ENCODE results near the gene B3GALT6. TPM values are rescaled to one million over a fixed set of nuclear protein-coding genes. Genes with fewer than 3 reads are reported as not detected.

Gene B3GALT6
- 10 to 100 TPM in 3 of 4 donors, 1 to 10 TPM in 1; 1.8 to 23.5 (median 17.6) TPM for total RNA-seq

DNA sequence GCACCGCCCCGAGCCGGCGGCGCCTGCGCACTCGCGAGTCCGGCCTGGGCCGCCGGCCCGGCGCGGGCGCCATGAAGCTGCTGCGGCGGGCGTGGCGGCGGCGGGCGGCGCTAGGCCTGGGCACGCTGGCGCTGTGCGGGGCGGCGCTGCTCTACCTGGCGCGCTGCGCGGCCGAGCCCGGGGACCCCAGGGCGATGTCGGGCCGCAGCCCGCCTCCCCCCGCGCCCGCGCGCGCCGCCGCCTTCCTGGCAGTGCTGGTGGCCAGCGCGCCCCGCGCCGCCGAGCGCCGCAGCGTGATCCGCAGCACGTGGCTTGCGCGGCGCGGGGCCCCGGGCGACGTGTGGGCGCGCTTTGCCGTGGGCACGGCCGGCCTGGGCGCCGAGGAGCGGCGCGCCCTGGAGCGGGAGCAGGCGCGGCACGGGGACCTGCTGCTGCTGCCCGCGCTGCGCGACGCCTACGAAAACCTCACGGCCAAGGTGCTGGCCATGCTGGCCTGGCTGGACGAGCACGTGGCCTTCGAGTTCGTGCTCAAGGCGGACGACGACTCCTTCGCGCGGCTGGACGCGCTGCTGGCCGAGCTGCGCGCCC lies at the start of gene B3GALT6:
Gene B3GALT6, plus strand, starts transcription at position 30 of the 588 bp plus-strand sequence. Its CDS starts 42 bp downstream, at position 72.
- TF ChIP-seq POLR2A (IDR thresholded peaks at IDR 0.05): peak in 1 of 2 donors; percentile 40
- TF ChIP-seq, protein P1, sequence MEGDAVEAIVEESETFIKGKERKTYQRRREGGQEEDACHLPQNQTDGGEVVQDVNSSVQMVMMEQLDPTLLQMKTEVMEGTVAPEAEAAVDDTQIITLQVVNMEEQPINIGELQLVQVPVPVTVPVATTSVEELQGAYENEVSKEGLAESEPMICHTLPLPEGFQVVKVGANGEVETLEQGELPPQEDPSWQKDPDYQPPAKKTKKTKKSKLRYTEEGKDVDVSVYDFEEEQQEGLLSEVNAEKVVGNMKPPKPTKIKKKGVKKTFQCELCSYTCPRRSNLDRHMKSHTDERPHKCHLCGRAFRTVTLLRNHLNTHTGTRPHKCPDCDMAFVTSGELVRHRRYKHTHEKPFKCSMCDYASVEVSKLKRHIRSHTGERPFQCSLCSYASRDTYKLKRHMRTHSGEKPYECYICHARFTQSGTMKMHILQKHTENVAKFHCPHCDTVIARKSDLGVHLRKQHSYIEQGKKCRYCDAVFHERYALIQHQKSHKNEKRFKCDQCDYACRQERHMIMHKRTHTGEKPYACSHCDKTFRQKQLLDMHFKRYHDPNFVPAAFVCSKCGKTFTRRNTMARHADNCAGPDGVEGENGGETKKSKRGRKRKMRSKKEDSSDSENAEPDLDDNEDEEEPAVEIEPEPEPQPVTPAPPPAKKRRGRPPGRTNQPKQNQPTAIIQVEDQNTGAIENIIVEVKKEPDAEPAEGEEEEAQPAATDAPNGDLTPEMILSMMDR (IDR thresholded peaks at IDR 0.05): peak in 1 of 4 experiments; percentile 1
- H3K4me1 ChIP-seq: peaks cover 0 to 32% of the 10 kb centered on the region in 2 donors
- intact Hi-C loops (cut with DNase I; ENCODE audit: low total_unique reads): loop anchor here (10.0 kb wide), 1 partner anchor 258 kb away; no protein-coding TSS in a partner anchor
- H3K9me3 ChIP-seq: no peaks in the 10 kb centered on the region
- no peaks in the 10 kb centered on the region for H3K27me3 ChIP-seq
- no peak for DNase-seq
- H3K36me3 ChIP-seq: no peaks in the 10 kb centered on the region
- H3K4me3 ChIP-seq: peak within 1 kb of the TSS; percentile 67 to 98
- H3K27ac ChIP-seq: peak within 1 kb of the TSS; percentile 70 to 93

DNA sequence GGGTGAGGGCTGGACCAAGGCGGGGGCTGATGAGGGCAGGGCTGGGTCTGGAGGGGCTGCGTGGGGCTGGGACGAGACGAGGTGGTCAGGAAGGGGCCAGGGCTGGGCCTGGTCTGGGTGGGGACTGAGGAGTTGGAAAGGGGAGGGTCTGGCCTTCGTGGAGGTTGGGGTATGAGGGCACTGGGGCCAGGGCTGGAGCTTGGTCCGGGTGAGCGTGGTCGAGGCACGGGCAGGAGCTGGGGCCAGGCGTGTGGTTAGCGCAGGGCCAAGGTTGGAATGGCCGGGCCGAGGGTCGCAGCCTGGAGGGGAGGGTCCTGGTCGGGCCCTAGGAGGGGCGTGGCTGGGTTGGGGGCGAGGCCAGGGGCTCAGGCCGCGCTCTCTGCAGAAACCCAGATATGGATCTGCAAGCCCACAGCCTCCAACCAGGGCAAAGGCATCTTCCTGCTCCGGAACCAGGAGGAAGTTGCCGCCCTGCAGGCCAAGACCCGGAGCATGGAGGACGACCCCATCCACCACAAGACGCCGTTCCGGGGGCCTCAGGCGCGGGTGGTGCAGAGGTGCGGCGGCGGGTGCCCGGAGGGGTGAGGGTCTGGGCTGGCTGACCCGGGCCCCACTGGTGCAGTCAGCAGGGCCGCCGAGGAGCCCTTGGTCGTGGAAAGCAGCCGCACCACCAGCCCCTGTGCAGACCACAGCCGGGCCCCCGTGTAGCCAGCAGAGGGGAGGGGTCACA lies 49.4 kb upstream of the B3GALT6 start:
- no peak for TF ChIP-seq POLR2A (IDR thresholded peaks at IDR 0.05)
- TF ChIP-seq, protein P1 (IDR thresholded peaks at IDR 0.05): no peak
- H3K9me3 ChIP-seq: no peaks in the 10 kb centered on the region
- no peaks in the 10 kb centered on the region for H3K4me1 ChIP-seq
- no peak overlapping the region for H3K27ac ChIP-seq
- intact Hi-C loops (cut with DNase I; ENCODE audit: low total_unique reads): no loop called here
- DNase-seq: no peak
- H3K36me3 ChIP-seq: no peaks in the 10 kb centered on the region
- H3K4me3 ChIP-seq: no peak overlapping the region
- H3K27me3 ChIP-seq: no peaks in the 10 kb centered on the region

DNA sequence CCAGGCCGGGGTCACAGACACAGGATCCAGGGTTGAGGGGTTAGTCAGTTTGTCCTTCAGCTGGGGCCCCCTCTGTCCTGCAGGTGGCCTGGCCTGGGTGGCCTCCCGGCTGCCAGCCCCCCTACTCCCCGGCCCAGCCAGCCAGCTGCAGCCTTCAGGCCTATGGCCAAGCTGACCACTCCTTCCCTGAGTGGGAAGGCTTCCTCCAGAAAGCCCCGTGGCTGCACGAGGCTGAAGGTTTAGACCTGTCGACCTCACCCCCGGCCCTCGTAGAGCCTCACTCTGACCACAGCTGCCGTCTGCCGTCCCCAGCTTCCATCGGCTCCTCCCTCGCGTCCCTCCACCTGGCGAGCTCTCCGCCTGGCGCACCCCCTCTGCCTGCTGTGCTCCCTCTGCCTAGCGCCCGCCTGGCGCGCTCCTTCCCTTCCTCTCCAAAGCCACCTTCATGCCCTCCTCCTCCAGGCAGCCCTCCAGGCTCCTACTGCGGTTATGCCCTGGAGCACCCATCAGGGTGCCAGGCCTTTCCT lies 48.8 kb upstream of the B3GALT6 start:
- intact Hi-C loops (cut with DNase I; ENCODE audit: low total_unique reads): no loop called here
- no peaks in the 10 kb centered on the region for H3K4me1 ChIP-seq
- TF ChIP-seq, protein P1 (IDR thresholded peaks at IDR 0.05): no peak
- TF ChIP-seq POLR2A (IDR thresholded peaks at IDR 0.05): no peak
- no peak for DNase-seq
- no peaks in the 10 kb centered on the region for H3K9me3 ChIP-seq
- H3K27me3 ChIP-seq: no peaks in the 10 kb centered on the region
- H3K4me3 ChIP-seq: no peak overlapping the region
- H3K36me3 ChIP-seq: no peaks in the 10 kb centered on the region
- no peak overlapping the region for H3K27ac ChIP-seq

DNA sequence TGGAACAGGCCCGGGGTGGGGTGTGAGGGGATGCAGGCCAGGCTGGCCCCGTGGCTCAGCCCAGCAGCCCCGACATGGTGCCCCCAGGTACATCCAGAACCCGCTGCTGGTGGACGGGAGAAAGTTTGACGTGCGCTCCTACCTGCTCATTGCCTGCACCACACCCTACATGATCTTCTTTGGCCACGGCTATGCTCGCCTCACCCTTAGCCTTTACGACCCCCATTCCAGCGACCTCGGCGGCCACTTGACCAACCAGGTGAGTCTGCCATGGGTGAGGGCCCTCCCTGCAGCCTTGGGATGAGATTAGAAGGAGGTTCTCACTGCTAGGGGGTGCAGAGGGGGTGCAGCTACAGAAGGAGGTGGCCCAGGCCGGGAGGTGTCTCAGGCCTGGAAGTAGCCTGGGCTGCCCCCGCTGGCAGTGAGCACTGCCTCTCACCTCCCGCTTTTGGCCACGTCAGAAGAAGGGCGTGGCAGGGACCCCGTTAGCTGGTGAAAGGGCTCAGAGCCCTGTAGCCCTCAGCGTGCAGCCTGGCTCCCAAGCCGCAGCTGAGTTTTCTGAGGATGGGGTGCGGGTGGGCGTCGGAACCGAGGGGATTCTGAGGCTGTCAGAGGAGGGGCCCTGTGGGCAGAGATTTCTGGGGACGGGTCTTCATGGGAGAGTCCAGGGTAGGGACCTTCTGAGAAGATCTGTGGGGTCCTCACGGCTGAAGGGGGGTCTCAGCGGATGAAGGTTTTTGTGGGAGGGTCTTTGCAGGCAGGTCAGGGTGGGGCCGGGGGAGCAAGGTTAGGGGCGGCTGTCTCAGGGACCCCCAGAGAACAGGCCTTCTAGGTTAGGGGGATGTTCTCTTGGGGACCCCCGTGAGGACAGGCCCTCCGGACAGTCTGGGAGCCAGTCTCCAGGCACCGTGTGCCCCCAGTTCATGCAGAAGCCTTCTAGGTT lies 47.9 kb upstream of the B3GALT6 start:
- no peak for DNase-seq
- H3K4me3 ChIP-seq: no peak overlapping the region
- intact Hi-C loops (cut with DNase I; ENCODE audit: low total_unique reads): no loop called here
- H3K4me1 ChIP-seq: no peaks in the 10 kb centered on the region
- no peaks in the 10 kb centered on the region for H3K36me3 ChIP-seq
- no peaks in the 10 kb centered on the region for H3K9me3 ChIP-seq
- H3K27me3 ChIP-seq: no peaks in the 10 kb centered on the region
- no peak overlapping the region for H3K27ac ChIP-seq
- TF ChIP-seq, protein P1 (IDR thresholded peaks at IDR 0.05): no peak
- no peak for TF ChIP-seq POLR2A (IDR thresholded peaks at IDR 0.05)

All from uterus (tissue), 4 donors.